ENCODE results near the gene RPL19. TPM values are rescaled to one million over a fixed set of nuclear protein-coding genes. Genes with fewer than 3 reads are reported as not detected.

Gene RPL19
- total RNA-seq, 2 experiments from 2014 or later: 3,527 to 3,670 TPM

DNA sequence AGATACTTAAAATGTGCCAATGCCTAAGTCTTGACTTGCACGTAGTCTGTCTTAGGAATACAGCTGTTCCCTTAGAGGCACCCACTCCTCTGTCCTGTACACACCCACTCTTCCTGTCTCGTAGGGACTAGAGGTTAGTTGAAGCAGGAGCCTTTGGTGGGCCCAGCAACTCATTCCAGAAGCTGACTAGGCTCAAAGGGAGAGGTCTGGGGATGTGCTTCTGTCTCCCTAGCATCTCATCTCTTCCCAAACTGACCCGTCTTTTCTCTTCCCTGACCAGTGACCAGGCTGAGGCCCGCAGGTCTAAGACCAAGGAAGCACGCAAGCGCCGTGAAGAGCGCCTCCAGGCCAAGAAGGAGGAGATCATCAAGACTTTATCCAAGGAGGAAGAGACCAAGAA is 4.2 kb downstream of the RPL19 start:
- peak overlapping the region; percentile 13 for H3K27ac Mint-ChIP-seq
- H3K4me3 Mint-ChIP-seq: peak overlapping the region; percentile 52
- ChIA-PET POLR2A (interaction anchor here (4.3 kb wide), 1 partner anchor 41 kb away, joined by 49 read pairs; no protein-coding TSS in a partner anchor), CTCF (interaction anchor here (1.2 to 1.8 kb wide), 2 partner anchors 35 to 41 kb away, joined by 5 read pairs; no protein-coding TSS in a partner anchor)
- DNase-seq (no peak), ATAC-seq (ENCODE audit: poor library complexity) (no peak)
- TF ChIP-seq, protein P1, sequence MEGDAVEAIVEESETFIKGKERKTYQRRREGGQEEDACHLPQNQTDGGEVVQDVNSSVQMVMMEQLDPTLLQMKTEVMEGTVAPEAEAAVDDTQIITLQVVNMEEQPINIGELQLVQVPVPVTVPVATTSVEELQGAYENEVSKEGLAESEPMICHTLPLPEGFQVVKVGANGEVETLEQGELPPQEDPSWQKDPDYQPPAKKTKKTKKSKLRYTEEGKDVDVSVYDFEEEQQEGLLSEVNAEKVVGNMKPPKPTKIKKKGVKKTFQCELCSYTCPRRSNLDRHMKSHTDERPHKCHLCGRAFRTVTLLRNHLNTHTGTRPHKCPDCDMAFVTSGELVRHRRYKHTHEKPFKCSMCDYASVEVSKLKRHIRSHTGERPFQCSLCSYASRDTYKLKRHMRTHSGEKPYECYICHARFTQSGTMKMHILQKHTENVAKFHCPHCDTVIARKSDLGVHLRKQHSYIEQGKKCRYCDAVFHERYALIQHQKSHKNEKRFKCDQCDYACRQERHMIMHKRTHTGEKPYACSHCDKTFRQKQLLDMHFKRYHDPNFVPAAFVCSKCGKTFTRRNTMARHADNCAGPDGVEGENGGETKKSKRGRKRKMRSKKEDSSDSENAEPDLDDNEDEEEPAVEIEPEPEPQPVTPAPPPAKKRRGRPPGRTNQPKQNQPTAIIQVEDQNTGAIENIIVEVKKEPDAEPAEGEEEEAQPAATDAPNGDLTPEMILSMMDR (IDR thresholded peaks at IDR 0.05): no peak
- peaks cover 44% of the 10 kb centered on the region for H3K36me3 ChIP-seq (ENCODE audit: insufficient read depth, low read length)
- H3K9me3 ChIP-seq (ENCODE audit: control insufficient read depth in 1 of 2, insufficient read depth in 1 of 2, low read length in 2 of 2): no peaks in the 10 kb centered on the region
- intact Hi-C loops (cut with DNase I, micrococcal nuclease): loop anchor here in 1 of 2 experiments (5.0 kb wide), 1 partner anchor 258 kb away; the partner anchor contains the start of gene CDK12
- H3K9me3 Mint-ChIP-seq: no peaks in the 10 kb centered on the region
- peaks cover 58% of the 10 kb centered on the region for H3K4me1 Mint-ChIP-seq (ENCODE audit: low read depth)
- H3K36me3 Mint-ChIP-seq (ENCODE audit: low read depth): peaks cover 56% of the 10 kb centered on the region
- H3K4me3 ChIP-seq (ENCODE audit: low read length): no peak overlapping the region
- H3K4me1 ChIP-seq (ENCODE audit: insufficient read depth, low read length): peaks cover 57% of the 10 kb centered on the region
- no peaks in the 10 kb centered on the region for H3K27me3 ChIP-seq (ENCODE audit: control insufficient read depth in 1 of 2, insufficient read depth in 2 of 2, low read length in 2 of 2)
- H3K27ac ChIP-seq (ENCODE audit: low read depth in 1 of 2, low read length in 2 of 2): no peak overlapping the region
- no peaks in the 10 kb centered on the region for H3K27me3 Mint-ChIP-seq

DNA sequence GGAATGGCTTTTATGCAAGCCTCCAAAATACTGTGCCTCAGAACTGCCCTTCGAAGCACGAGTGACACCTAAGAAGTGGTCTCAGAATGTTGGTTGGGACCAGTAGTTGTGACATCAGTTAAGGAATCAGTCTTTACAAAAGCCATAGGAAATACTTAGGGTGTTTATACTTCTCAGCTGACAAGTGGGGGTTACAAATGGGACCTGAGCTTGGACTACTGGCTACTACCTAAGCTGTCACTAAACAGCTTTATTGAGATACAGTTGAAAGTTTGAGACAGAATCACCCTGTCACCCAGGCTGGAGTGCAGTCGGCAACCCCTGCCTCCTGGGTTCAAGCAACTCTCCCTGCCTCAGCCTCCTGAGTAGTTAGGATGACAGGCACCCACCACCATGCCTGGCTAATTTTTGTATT is 5.0 kb downstream of the RPL19 start:
- TF ChIP-seq, protein P1 (IDR thresholded peaks at IDR 0.05): no peak
- Histone ChIP-seq H3K4me3 (ENCODE audit: low read length) (no peak overlapping the region), H3K4me1 (ENCODE audit: insufficient read depth, low read length) (peaks cover 60% of the 10 kb centered on the region), H3K27ac (ENCODE audit: low read depth in 1 of 2, low read length in 2 of 2) (no peak overlapping the region), H3K9me3 (ENCODE audit: control insufficient read depth in 1 of 2, insufficient read depth in 1 of 2, low read length in 2 of 2) (no peaks in the 10 kb centered on the region), H3K36me3 (ENCODE audit: insufficient read depth, low read length) (peaks cover 44% of the 10 kb centered on the region), H3K27me3 (ENCODE audit: control insufficient read depth in 1 of 2, insufficient read depth in 2 of 2, low read length in 2 of 2) (no peaks in the 10 kb centered on the region)
- Mint-ChIP-seq H3K9me3 (no peaks in the 10 kb centered on the region), H3K4me1 (ENCODE audit: low read depth) (peaks cover 54% of the 10 kb centered on the region), H3K36me3 (ENCODE audit: low read depth) (peaks cover 50% of the 10 kb centered on the region), H3K27me3 (no peaks in the 10 kb centered on the region), H3K4me3 (peak overlapping the region; percentile 60), H3K27ac (peak overlapping the region; percentile 27)
- intact Hi-C loops (cut with DNase I, micrococcal nuclease): no loop called here
- ChIA-PET CTCF (interaction anchor here (0.6 to 6.4 kb wide), 4 partner anchors 33 to 40 kb away, joined by 4 to 122 read pairs (median 34); no protein-coding TSS in a partner anchor), POLR2A (interaction anchor here (1.0 to 4.3 kb wide), 3 partner anchors 10 to 41 kb away, joined by 3 to 49 read pairs (median 7); no protein-coding TSS in a partner anchor)
- no peak for DNase-seq
- ATAC-seq (ENCODE audit: poor library complexity): no peak

DNA sequence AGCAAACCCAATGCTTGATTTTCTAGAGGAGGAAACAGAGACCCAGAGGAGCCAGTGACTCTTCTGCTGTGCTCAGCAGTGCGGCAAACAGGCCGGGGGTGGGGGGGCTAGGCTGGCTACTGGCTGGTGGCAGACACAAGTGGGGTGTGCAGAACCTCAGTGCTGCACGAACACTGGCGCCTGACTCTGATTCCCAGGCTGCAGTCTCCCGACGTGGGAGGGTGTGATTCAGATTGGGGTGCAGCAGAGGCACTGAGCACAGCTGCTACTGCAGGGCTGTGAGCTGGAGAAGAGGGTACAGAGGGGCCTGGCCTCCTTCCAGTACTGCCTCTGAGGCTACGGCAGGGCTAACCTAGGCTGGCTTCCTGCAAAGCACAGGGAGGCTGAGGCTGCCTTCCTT is 8.1 kb downstream of the RPL19 start:
- Histone ChIP-seq H3K9me3 (ENCODE audit: control insufficient read depth in 1 of 2, insufficient read depth in 1 of 2, low read length in 2 of 2) (no peaks in the 10 kb centered on the region), H3K4me3 (ENCODE audit: low read length) (no peak overlapping the region), H3K27me3 (ENCODE audit: control insufficient read depth in 1 of 2, insufficient read depth in 2 of 2, low read length in 2 of 2) (no peaks in the 10 kb centered on the region), H3K36me3 (ENCODE audit: insufficient read depth, low read length) (peaks cover 22% of the 10 kb centered on the region), H3K27ac (ENCODE audit: low read depth in 1 of 2, low read length in 2 of 2) (no peak overlapping the region), H3K4me1 (ENCODE audit: insufficient read depth, low read length) (peaks cover 40% of the 10 kb centered on the region)
- peaks cover 34% of the 10 kb centered on the region for H3K4me1 Mint-ChIP-seq (ENCODE audit: low read depth)
- ChIA-PET CTCF (interaction anchor here (1.0 to 6.4 kb wide), 5 partner anchors 24 to 340 kb away, joined by 3 to 122 read pairs (median 41); no protein-coding TSS in a partner anchor), POLR2A (interaction anchor here (2.1 to 4.4 kb wide), 4 partner anchors 8 to 38 kb away, joined by 9 to 49 read pairs (median 29); partner anchors contain the start of gene RPL19)
- H3K4me3 Mint-ChIP-seq: no peak overlapping the region
- peak overlapping the region; percentile 54 for H3K27ac Mint-ChIP-seq
- intact Hi-C loops (cut with DNase I, micrococcal nuclease): no loop called here
- H3K27me3 Mint-ChIP-seq: no peaks in the 10 kb centered on the region
- no peaks in the 10 kb centered on the region for H3K9me3 Mint-ChIP-seq
- TF ChIP-seq, protein P1 (IDR thresholded peaks at IDR 0.05): no peak
- ATAC-seq (ENCODE audit: poor library complexity): peak; percentile 6
- peaks cover 22% of the 10 kb centered on the region for H3K36me3 Mint-ChIP-seq (ENCODE audit: low read depth)
- DNase-seq: peak in 2 of 14 experiments; percentile 14 to 31

Data from CD4-positive, alpha-beta T cell (primary cell).